Fibroblast of skin of back (primary cell): ENCODE data around the gene MAVS.
"Not testable (repeated sequence)": the region's sequence is repeated elsewhere in the genome, so short reads cannot be mapped to it uniquely, and the experiment has no call there.

Experiments
- DNase-seq: peaks from one replicate; pipeline ENCODE4 v3.0.0-alpha.2; 2013

Gene MAVS

DNA sequence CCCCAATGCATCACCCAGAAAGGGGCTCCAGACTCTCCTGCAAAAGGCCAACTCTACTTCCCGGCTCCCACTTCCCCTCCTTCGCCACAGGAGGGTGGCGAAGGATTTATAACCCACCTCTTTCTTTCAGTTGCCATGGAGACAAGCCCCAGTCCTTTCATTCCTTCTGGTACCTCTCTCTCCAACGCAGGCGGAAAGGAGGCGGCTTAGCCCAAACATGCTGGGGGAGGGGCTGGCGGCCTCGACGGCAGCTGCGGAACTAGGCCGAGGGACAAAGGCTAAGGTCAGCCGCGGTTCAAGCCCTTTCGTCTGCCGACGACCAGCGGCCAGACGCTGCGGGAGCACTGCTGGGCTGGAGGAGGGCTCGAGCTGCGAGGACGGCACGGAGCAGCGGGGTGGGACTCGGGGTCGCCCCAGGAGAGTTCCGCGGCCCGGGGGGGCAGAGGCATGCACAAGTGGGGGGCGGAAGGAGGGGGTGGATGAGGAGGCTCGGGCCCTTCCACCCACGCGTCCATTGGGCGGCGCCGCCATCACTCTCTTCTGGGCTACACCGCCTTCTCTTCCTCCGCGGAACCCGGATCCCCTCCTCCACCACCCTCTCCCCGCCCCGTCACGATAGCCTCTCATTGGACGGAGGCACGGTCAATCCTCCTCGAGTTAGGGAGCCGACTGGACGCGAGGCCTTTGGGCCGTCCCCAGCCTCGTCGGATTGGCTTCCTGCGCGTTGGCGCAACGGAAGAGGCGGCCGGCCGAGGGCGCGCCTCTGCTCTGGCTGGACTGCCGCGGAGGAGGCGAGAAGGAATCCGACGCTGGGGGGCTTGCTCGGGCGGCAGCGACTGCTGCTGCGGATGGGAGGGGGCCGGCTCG lies 42.2 kb downstream of the MAVS start, which contains the start of gene PANK2:
TSS of gene PANK2 (plus strand) at position 766 of the 867 bp plus-strand sequence.
- peak; percentile 100 for DNase-seq

- DNase-seq: peak; percentile 32
These were observed 43.1 kb downstream of the MAVS start for GRCh38 chr20:3889489-3890397.

DNA sequence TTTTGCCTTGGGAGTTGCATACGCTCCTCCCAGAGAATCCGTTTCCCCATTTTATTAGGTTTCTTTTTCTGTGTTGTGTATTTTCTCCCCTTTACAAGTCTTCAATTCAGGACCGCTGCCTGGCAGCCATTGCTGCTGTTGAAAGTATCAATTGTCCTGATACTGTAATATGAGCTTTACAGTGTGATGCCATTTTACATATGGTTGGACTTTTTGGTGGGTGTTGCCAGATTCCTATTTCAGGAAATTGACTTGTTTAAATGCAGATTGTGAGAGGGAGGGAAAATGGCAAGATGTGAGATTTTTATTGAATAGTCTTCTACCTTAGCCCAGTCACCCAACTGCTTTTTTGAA lies 43.7 kb downstream of the MAVS start:
- DNase-seq: peak; percentile 35

GRCh38 chr20:3890999-3891929 lies 44.6 kb downstream of the MAVS start:
- no peak for DNase-seq

DNA sequence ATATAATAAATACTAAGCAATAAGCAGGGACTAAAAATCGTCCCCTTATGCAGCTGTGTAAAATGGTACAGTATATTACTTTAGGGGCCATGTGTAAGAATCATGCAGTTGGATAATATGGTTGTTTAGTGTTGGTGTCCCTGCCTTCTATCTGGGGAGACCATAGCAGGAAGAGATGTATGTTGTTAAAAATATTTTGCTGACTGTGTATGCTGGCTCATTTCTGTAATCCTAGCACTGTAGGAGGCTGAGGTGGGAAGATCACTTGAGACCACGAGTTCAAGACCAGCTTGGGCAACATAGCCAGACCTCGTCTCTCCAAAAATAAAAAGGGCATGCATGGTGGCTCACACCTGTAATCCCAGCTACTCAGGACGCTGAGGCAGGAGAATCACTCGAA lies 48.2 kb downstream of the MAVS start:
- no peak for DNase-seq

GRCh38 chr20:3896302-3896701 lies 49.7 kb downstream of the MAVS start:
- peak; percentile 44 for DNase-seq

DNA sequence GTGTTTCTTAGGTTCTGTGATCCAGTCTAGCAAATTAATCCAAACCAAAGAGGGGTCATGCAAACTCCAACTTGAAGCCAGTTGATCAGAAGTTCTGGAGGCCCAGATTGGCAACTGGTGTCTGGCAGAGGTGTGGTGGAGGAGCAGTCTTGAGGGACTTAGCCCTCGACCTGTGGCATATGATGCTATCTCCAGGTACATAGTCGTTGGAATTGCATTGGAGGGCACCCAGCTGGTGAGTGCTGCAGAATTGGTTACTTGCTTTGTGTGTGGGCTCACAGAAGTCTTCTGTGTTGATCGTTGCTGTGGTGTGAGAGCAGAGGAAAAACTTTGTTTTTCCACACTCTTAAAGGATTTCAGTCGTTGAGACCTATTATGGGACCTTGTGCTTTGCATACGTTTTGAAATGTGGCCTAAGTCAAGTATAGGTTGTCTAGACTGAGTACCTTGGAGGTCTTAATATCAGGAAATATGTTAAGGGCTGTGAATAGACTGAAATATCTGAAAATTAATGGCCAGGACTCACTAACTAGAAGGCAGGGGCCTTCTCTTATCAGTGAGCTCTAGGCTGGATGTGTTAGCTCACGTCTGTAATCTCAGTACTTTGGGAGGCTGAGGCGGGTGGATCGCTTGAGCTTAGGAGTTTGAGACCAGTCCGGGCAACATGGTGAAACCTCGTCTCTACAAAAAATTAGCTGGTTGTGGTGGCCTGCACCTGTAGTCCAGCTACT lies 50.4 kb downstream of the MAVS start:
- no peak for DNase-seq

- DNase-seq: not testable (repeated sequence)
These were observed 51.5 kb downstream of the MAVS start for GRCh38 chr20:3898181-3898580.

DNA sequence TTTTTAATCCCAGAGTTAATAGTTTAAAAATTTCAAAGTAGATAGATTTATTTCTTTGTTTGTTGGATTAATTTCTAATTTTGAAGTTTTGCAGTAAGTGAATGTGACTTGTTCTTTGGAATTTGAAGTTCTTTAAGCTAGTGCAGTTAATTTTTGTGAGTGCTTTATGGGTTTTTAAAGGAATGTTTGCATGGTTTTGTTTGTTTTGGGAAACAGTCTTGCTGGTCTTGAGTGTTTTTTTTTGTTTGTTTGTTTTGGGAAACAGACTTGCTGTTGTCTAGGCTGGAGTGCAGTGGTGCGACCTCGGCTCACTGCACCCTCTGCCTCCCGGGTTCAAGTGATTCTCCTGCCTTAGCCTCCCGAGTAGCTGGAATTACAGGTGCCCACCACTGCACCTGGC lies 52.0 kb downstream of the MAVS start:
- no peak for DNase-seq

DNA sequence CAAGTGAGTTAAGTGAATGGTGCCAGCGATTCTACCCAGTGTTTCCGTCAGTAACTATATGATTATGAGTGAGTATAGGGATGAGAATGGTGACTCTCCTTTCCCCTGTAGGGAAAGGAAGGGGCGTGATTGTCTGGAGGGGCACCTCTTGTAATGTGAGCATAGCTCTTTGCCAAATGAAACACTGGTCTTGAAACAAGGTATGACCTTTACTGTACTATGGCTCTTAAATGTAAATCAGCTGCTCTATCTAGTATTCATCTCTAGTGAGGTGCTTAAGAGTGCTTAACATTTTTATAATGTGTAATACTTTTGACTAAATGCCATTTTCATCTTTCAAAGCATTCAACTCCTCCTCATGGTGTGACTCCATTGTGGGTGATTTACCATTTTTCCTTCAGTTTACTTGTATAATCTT lies 53.6 kb downstream of the MAVS start:
- DNase-seq: no peak

- DNase-seq: no peak
These were observed 54.5 kb downstream of the MAVS start for GRCh38 chr20:3901028-3901705.

DNA sequence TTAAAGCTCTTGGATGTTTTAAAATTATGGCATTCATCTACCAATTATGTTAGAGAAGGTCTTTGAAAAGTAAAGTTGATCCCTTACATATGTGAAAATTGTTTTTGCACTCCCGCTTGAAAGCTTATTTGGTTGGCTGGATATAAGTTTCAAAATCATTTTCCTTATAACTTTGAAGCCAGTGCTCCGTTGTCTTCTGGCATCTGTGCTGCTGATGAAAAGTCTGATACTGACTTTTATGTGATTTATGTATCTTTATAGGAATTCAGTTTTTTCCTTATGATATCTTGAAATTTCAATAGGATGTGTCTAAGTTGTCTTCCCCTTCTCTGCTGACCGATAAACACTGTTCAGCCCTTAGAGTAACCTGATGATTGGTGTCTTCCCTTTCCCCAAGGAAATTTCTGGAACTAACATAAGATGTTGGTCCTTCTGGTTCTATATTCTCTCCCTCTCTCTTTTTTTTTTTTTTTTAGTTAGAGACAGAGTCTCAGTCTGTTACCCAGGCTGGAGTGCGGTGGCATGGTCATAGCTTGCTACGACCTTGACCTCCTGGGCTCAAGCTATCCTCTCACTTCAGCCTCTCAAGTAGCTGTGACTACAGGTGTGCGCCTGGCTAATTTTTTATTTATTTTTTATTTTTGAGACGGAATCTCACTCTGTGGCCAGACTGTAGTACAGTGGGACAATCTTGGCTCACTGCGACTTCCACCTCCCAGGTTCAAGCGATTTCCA lies 55.2 kb downstream of the MAVS start:
- DNase-seq: no peak

DNA sequence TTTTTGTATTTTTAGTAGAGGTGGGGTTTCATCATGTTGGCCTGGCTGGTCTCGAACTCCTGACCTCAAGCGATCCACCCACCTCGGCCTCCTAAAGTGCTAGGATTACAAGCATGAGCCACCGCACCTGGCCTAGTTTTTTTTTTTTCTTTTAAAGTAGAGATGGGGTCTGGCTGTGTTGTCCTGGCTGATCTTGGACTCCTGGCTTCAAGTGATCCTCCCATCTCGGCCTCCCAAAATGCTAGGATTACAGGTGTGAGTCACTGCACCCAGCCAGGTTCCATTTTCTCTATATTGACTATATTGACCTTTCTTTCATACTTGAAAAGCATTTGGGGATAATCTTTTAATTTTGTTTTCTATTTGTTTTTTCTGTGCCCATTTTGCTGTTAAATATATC lies 55.8 kb downstream of the MAVS start:
- no peak for DNase-seq

GRCh38 chr20:3904224-3904623 lies 57.6 kb downstream of the MAVS start:
- no peak for DNase-seq

- no peak for DNase-seq
These were observed 58.2 kb downstream of the MAVS start for GRCh38 chr20:3904857-3905256.

DNA sequence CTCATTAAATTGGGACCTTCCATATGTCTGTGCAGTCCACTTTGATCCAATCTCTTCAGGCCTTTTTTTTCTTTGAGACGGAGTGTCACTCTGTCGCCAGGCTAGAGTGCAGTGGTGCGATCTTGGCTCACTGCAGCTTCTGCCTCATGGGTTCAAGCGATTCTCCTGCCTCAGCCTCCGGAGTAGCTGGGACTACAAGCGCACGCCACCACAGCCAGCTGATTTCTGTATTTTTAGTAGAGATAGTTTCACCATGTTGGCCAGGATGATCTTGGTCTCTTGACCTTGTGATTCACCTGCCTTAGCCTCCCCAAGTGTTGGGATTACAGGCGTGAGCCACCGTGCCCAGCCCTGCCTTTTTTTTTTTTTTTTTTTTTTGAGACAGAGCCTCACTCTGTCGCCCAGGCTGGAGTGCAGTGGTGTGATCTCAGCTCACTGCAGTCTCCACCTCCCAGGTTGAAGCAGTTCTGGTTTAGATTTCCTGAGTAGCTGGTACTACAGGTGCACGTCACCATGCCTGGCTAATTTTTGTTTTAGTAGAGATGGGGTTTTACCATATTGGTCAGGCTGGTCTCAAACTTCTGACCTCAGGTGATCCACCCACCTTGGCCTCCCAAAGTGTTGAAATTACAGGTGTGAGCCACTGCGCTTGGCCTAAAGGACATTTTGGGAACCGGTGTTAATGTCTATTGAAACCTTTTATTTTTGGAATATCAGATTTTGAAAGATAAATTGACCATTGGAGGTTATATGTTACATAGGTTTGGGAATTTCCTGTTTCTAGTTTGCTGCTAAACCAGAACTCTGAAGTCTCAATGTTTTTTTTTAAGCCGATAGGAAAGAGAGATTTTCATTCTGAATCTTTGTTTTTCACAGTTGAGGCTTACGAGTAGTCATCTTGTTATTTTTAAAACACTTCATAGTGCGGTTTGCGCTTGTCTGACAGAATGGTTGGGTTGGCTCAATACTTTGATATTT lies 60.4 kb downstream of the MAVS start:
- DNase-seq: not testable (repeated sequence)

DNA sequence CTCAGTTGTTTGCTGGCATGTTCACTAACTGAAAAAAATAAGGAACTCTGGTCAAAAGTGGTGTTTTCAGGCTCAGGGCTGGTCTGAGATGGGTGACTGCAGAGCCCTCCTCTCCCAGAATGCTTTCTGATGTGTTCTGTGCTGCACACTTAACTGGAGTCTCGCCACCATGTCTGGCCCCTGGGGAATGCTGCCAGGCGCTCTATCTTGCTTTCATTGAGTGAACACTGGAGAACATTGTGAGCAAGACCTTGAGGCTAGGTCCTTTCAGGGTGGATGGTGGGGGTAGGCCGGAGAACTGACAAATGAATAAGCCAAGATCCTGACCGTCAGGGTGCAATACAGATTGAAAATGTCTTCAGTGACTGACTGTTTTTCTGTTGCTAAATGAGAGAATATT lies 62.0 kb downstream of the MAVS start:
- no peak for DNase-seq

DNA sequence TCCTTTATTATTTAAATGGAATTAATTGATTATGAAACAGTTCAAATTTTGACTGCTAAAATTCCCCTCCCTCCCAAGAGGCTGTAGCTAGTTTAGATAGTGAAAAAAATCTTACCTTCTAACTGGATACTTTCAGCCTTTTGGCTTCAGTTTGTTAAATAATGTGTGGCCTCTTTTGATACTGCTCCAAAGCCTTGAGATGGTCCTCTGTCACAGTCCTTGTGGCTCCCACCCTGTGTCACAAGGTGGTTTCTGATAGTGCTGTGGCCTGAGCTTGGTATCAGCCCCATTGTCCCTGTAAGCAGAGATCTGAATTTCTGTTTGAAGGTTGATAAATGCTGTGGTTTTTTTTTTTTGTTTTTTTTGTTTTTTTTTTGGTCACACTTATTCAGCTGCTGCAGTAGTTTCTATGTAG lies 63.3 kb downstream of the MAVS start:
- DNase-seq: no peak

DNA sequence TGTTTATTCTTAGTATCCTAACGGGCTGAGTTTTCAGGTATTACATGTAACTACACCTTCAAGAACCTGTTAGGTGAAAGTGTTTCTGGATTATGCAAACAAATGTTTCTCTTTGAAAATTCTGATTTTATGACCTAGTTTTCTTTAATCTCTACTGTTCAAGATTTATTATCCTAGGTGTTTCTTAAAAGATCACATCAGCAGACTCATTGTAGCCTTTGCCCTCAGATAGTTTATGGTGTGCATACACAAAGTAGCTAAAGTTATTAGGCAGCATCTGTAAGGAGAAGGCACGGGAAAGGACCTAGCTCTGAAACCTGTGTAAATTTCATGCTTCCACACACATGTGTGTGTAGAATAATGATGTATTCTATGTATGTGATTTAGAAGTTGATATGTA lies 64.2 kb downstream of the MAVS start:
- DNase-seq: no peak
